COLO668 (cell line): ENCODE results near the gene SEC61A1.

Source experiments
- DNase-seq: peaks from one replicate; lab custom pipeline; 2025; ENCODE audit not compliant: unreplicated experiment; lab: John Stamatoyannopoulos, UW

SEC61A1 gene

GRCh38 chr3:128077202-128077624 lies 25.0 kb downstream of the SEC61A1 start:
- no peak for DNase-seq

GRCh38 chr3:128077665-128078064 lies 25.4 kb downstream of the SEC61A1 start:
- DNase-seq: no peak

- no peak for DNase-seq
These were observed 26.1 kb downstream of the SEC61A1 start for GRCh38 chr3:128078322-128078721.

- DNase-seq: no peak
These were observed 26.6 kb downstream of the SEC61A1 start for GRCh38 chr3:128078875-128079274.

GRCh38 chr3:128079823-128080222 lies 27.6 kb downstream of the SEC61A1 start:
- DNase-seq: no peak

- DNase-seq: no peak
These were observed 28.3 kb downstream of the SEC61A1 start for GRCh38 chr3:128080323-128081080.

GRCh38 chr3:128081226-128081625 lies 29.0 kb downstream of the SEC61A1 start:
- no peak for DNase-seq

- peak; percentile 31 for DNase-seq
These were observed 29.6 kb downstream of the SEC61A1 start for GRCh38 chr3:128081846-128082245.

GRCh38 chr3:128082546-128082945 lies 30.3 kb downstream of the SEC61A1 start:
- no peak for DNase-seq

- DNase-seq: no peak
These were observed 31.2 kb downstream of the SEC61A1 start for GRCh38 chr3:128083396-128083795.

- DNase-seq: no peak
These were observed 31.9 kb downstream of the SEC61A1 start for GRCh38 chr3:128083980-128084674.

- no peak for DNase-seq
These were observed 32.4 kb downstream of the SEC61A1 start for GRCh38 chr3:128084675-128085021.

GRCh38 chr3:128089135-128089534 lies 36.9 kb downstream of the SEC61A1 start:
- no peak for DNase-seq

GRCh38 chr3:128091586-128091985 lies 39.3 kb downstream of the SEC61A1 start:
- no peak for DNase-seq

GRCh38 chr3:128094295-128095151 lies 42.3 kb downstream of the SEC61A1 start:
- DNase-seq: no peak

GRCh38 chr3:128095222-128095703 lies 43.0 kb downstream of the SEC61A1 start:
- peak; percentile 72 for DNase-seq

- DNase-seq: no peak
These were observed 46.0 kb downstream of the SEC61A1 start for GRCh38 chr3:128098234-128098633.

- no peak for DNase-seq
These were observed 47.9 kb downstream of the SEC61A1 start for GRCh38 chr3:128100161-128100560.

- DNase-seq: no peak
These were observed 48.4 kb downstream of the SEC61A1 start for GRCh38 chr3:128100638-128101037.

- no peak for DNase-seq
These were observed 51.0 kb downstream of the SEC61A1 start for GRCh38 chr3:128103136-128103676.

- DNase-seq: no peak
These were observed 55.6 kb downstream of the SEC61A1 start for GRCh38 chr3:128107834-128108233.
